ENCODE data around the gene FOXO3. TPM values are rescaled to one million over a fixed set of nuclear protein-coding genes. Genes with fewer than 3 reads are reported as not detected.

Gene FOXO3
- total RNA-seq, 1 donor from 2014 or later = 37.3 TPM

DNA sequence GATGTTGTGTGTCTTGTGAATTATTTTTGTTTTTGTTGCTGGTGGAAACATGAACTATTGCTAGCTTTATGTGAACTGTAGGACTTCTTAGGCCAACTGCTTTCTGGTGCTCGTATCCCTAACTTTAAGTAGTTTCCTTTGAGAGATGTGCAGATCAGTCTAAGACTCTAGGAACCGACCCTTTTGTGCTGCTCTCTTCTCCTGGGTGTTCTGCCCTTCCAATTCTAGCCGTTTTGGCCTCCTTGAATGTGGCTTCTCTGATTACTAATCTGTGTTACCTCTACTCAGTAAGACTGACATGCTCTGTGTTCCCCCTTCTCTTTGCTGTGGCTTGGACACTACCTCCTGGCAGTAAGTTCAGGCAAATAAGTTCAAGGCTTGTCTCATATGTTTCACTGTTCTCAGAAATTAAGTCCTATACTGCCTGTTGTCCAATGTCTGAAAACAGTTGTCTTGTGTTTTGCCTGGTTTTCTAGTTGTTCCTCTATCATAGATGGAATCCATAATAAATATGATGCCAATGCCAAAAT lies 58.0 kb downstream of the FOXO3 start:
- TF ChIP-seq, protein P1, sequence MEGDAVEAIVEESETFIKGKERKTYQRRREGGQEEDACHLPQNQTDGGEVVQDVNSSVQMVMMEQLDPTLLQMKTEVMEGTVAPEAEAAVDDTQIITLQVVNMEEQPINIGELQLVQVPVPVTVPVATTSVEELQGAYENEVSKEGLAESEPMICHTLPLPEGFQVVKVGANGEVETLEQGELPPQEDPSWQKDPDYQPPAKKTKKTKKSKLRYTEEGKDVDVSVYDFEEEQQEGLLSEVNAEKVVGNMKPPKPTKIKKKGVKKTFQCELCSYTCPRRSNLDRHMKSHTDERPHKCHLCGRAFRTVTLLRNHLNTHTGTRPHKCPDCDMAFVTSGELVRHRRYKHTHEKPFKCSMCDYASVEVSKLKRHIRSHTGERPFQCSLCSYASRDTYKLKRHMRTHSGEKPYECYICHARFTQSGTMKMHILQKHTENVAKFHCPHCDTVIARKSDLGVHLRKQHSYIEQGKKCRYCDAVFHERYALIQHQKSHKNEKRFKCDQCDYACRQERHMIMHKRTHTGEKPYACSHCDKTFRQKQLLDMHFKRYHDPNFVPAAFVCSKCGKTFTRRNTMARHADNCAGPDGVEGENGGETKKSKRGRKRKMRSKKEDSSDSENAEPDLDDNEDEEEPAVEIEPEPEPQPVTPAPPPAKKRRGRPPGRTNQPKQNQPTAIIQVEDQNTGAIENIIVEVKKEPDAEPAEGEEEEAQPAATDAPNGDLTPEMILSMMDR (IDR thresholded peaks at IDR 0.05; ENCODE audit: insufficient read depth, low read depth, low read length) = no peak
- Mint-ChIP-seq H3K4me3 (ENCODE audit: unreplicated experiment) (no peak overlapping the region), H3K4me1 (ENCODE audit: low read depth, unreplicated experiment) (peaks cover 46% of the 10 kb centered on the region), H3K36me3 (ENCODE audit: low read depth, unreplicated experiment) (peaks cover 6% of the 10 kb centered on the region), H3K9me3 (ENCODE audit: unreplicated experiment) (no peaks in the 10 kb centered on the region), H3K27me3 (ENCODE audit: low read depth, unreplicated experiment) (no peaks in the 10 kb centered on the region), H3K27ac (ENCODE audit: unreplicated experiment) (peak overlapping the region; percentile 34)
- Histone ChIP-seq H3K27me3 (ENCODE audit: insufficient read depth, low read length) (no peaks in the 10 kb centered on the region), H3K9ac (ENCODE audit: low read length) (no peak overlapping the region), H2AFZ (ENCODE audit: low read depth, low read length) (no peak overlapping the region), H3K4me3 (ENCODE audit: insufficient read depth, low read depth, low read length) (no peak overlapping the region), H3K27ac (ENCODE audit: low read depth, low read length) (no peak overlapping the region), H4K20me1 (ENCODE audit: insufficient read depth, low read length) (peaks cover 68% of the 10 kb centered on the region), H3K36me3 (ENCODE audit: insufficient read depth, low read length) (no peaks in the 10 kb centered on the region), H3K79me2 (ENCODE audit: insufficient read depth, low read length) (peaks cover 100% of the 10 kb centered on the region), H3K4me2 (ENCODE audit: low read length) (no peak overlapping the region), H3K4me1 (ENCODE audit: insufficient read depth, low read length) (peaks cover 30% of the 10 kb centered on the region), H3K9me3 (ENCODE audit: insufficient read depth, low read depth, low read length) (no peaks in the 10 kb centered on the region)
- no peak for DNase-seq (ENCODE audit: low read depth)
- no peak for FAIRE-seq

DNA sequence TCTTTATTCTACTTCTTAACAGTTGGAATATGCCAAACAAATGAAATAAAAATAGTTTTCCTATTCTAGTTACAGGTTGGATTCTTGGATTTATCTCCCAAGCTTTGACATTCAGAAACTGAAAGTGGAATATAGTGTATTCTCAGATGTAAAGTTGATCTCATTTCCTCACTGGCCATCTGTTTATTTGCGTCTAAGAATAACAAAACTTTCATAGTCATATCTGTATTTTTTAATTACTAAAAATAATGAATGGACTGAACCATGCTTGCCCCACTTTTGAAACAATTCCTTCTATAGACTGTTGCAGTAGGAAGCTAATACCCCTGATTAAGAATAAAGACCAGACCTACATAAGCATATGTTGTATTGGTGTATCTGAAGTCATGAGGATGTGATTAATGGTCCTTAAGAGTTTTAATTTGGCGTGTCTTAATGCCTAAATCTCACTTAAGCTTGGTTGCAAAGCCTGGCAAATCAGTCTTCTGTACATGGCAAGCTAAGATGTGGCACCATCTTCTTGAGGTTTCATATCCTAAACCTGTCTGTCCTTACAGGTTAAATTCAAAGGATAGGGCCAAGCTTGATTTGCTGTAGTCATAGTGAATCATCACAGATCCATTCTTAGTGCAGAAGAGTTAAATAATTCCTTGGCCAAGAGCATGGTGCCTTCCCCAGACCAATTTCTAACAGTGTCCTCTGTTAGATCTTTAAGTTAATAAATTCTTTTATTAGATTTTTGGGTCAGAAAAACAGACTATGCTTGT lies 58.9 kb downstream of the FOXO3 start:
- Histone ChIP-seq H3K27ac (ENCODE audit: low read depth, low read length) (no peak overlapping the region), H3K4me1 (ENCODE audit: insufficient read depth, low read length) (peaks cover 30% of the 10 kb centered on the region), H3K4me3 (ENCODE audit: insufficient read depth, low read depth, low read length) (no peak overlapping the region), H3K9ac (ENCODE audit: low read length) (no peak overlapping the region), H4K20me1 (ENCODE audit: insufficient read depth, low read length) (peaks cover 71% of the 10 kb centered on the region), H3K36me3 (ENCODE audit: insufficient read depth, low read length) (no peaks in the 10 kb centered on the region), H2AFZ (ENCODE audit: low read depth, low read length) (no peak overlapping the region), H3K79me2 (ENCODE audit: insufficient read depth, low read length) (peaks cover 99% of the 10 kb centered on the region), H3K4me2 (ENCODE audit: low read length) (no peak overlapping the region), H3K9me3 (ENCODE audit: insufficient read depth, low read depth, low read length) (no peaks in the 10 kb centered on the region), H3K27me3 (ENCODE audit: insufficient read depth, low read length) (no peaks in the 10 kb centered on the region)
- DNase-seq (ENCODE audit: low read depth) = no peak
- Mint-ChIP-seq H3K27me3 (ENCODE audit: low read depth, unreplicated experiment) (no peaks in the 10 kb centered on the region), H3K27ac (ENCODE audit: unreplicated experiment) (no peak overlapping the region), H3K4me1 (ENCODE audit: low read depth, unreplicated experiment) (peaks cover 46% of the 10 kb centered on the region), H3K36me3 (ENCODE audit: low read depth, unreplicated experiment) (peaks cover 6% of the 10 kb centered on the region), H3K9me3 (ENCODE audit: unreplicated experiment) (no peaks in the 10 kb centered on the region), H3K4me3 (ENCODE audit: unreplicated experiment) (no peak overlapping the region)
- TF ChIP-seq, protein P1 (IDR thresholded peaks at IDR 0.05; ENCODE audit: insufficient read depth, low read depth, low read length) = no peak
- TF ChIP-seq EZH2 (IDR thresholded peaks at IDR 0.05; ENCODE audit: insufficient read depth, low read length) = no peak
- no peak for FAIRE-seq

DNA sequence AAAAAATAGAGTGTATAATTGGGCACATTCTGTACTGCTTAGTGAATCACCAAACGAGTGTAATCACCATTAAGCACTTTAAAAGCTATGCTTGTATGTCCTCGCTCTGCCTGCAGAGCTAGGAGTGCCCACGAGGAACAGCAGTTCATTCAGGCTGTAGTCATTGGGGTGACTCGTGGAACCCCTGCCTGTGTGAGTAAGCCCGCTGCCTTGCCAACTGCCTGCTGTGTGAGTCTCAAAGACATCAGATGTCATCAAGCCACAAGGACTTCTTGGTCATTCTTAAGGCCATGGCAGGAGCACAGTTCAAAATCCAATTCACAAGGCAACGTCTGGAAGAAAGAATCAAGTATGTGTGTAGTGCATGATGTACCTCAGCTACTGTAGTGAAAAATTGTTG lies 60.4 kb downstream of the FOXO3 start:
- Histone ChIP-seq H3K79me2 (ENCODE audit: insufficient read depth, low read length) (peaks cover 99% of the 10 kb centered on the region), H3K4me1 (ENCODE audit: insufficient read depth, low read length) (peaks cover 30% of the 10 kb centered on the region), H3K4me2 (ENCODE audit: low read length) (peak overlapping the region; percentile 51), H3K36me3 (ENCODE audit: insufficient read depth, low read length) (no peaks in the 10 kb centered on the region), H2AFZ (ENCODE audit: low read depth, low read length) (no peak overlapping the region), H3K27me3 (ENCODE audit: insufficient read depth, low read length) (no peaks in the 10 kb centered on the region), H4K20me1 (ENCODE audit: insufficient read depth, low read length) (peaks cover 79% of the 10 kb centered on the region), H3K9ac (ENCODE audit: low read length) (peak overlapping the region; percentile 32), H3K4me3 (ENCODE audit: insufficient read depth, low read depth, low read length) (no peak overlapping the region), H3K9me3 (ENCODE audit: insufficient read depth, low read depth, low read length) (no peaks in the 10 kb centered on the region), H3K27ac (ENCODE audit: low read depth, low read length) (peak overlapping the region; percentile 78)
- no peak for TF ChIP-seq EZH2 (IDR thresholded peaks at IDR 0.05; ENCODE audit: insufficient read depth, low read length)
- TF ChIP-seq, protein P1 (IDR thresholded peaks at IDR 0.05; ENCODE audit: insufficient read depth, low read depth, low read length) = peak; percentile 12
- Mint-ChIP-seq H3K36me3 (ENCODE audit: low read depth, unreplicated experiment) (peaks cover 9% of the 10 kb centered on the region), H3K9me3 (ENCODE audit: unreplicated experiment) (no peaks in the 10 kb centered on the region), H3K27ac (ENCODE audit: unreplicated experiment) (peak overlapping the region; percentile 99), H3K4me3 (ENCODE audit: unreplicated experiment) (no peak overlapping the region), H3K27me3 (ENCODE audit: low read depth, unreplicated experiment) (no peaks in the 10 kb centered on the region), H3K4me1 (ENCODE audit: low read depth, unreplicated experiment) (peaks cover 50% of the 10 kb centered on the region)
- DNase-seq (ENCODE audit: low read depth) (peak; percentile 81), FAIRE-seq (no peak)
